ENCODE results near the gene TTLL6. TPM values are rescaled to one million over a fixed set of nuclear protein-coding genes. Genes with fewer than 3 reads are reported as not detected.
A peak's percentile ranks its signal among the peaks of the same experiment; 100 is the strongest.

TTLL6 gene
- total and polyA plus RNA-seq, 2 of the 8 experiments (the other 6 are each of a cell fraction or from before 2014, with no cell fraction given): 2.6 to 4.3 TPM

GRCh38 chr17:48814504-48814903 lies 2.5 kb downstream of the TTLL6 start:
- Histone ChIP-seq H3K14ac (ENCODE audit: insufficient read length) (no peak overlapping the region), H2AK5ac (ENCODE audit: low read depth, low read length) (no peak overlapping the region), H3K18ac (ENCODE audit: extremely low read depth, low read length) (no peak overlapping the region), H3K79me1 (ENCODE audit: low read depth, low read length) (no peaks in the 10 kb centered on the region), H4K8ac (ENCODE audit: extremely low read depth, insufficient read depth, low read length) (no peak overlapping the region), H2BK15ac (ENCODE audit: low read length) (no peak overlapping the region), H3K23me2 (ENCODE audit: low read depth, low read length) (peaks cover 3% of the 10 kb centered on the region; the same call in 1 of the 2 replicates), H3K4me2 (ENCODE audit: insufficient read depth in 1 of 2, low read depth in 2 of 2, low read length in 2 of 2) (no peak overlapping the region), H3K23ac (ENCODE audit: insufficient read length) (no peak overlapping the region), H2BK120ac (replicated peaks; ENCODE audit: low read depth, low read length) (no peak overlapping the region), H3K79me2 (ENCODE audit: control insufficient read depth in 1 of 2, insufficient read depth in 2 of 2, low read length in 2 of 2) (no peaks in the 10 kb centered on the region), H2BK20ac (ENCODE audit: low read length) (no peak overlapping the region), H3K27me3 (replicated peaks in 1 of 4; ENCODE audit: control insufficient read depth in 3 of 4, extremely low read depth in 1 of 4, insufficient read depth in 3 of 4, low read length in 3 of 4) (no peaks in the 10 kb centered on the region), H2BK12ac (ENCODE audit: low read depth, low read length) (no peak overlapping the region), H4K20me1 (replicated peaks in 1 of 2; ENCODE audit: control insufficient read depth in 1 of 2, insufficient read depth in 2 of 2, low read length in 2 of 2) (no peaks in the 10 kb centered on the region), H2BK5ac (ENCODE audit: low read depth, low read length) (no peak overlapping the region), H3K4ac (replicated peaks; ENCODE audit: insufficient read length, low read depth, low read length) (no peak overlapping the region), H3K9me3 (ENCODE audit: insufficient read depth in 2 of 2, low read depth in 1 of 2, low read length in 1 of 2) (no peaks in the 10 kb centered on the region), H3K56ac (replicated peaks; ENCODE audit: insufficient read length, low read depth, low read length) (no peak overlapping the region), H3K4me1 (replicated peaks in 1 of 4; ENCODE audit: control insufficient read depth in 3 of 4, insufficient read depth in 4 of 4, low read length in 3 of 4) (peaks cover 15 to 18% (median 17%) of the 10 kb centered on the region in 4 experiments), H3K9ac (replicated peaks in 1 of 4; ENCODE audit: extremely low read depth in 1 of 4, low read depth in 3 of 4, low read length in 3 of 4) (no peak overlapping the region), H4K5ac (ENCODE audit: insufficient read length, low read depth, low read length) (no peak overlapping the region), H4K91ac (replicated peaks; ENCODE audit: insufficient read length, low read length) (no peak overlapping the region), H3K27ac (ENCODE audit: low read depth, low read length) (no peak overlapping the region), H3K36me3 (ENCODE audit: control insufficient read depth in 2 of 4, insufficient read depth in 4 of 4, low read length in 3 of 4) (no peaks in the 10 kb centered on the region), H3K4me3 (ENCODE audit: extremely low read depth in 1 of 4, insufficient read depth in 2 of 4, low read depth in 3 of 4, low read length in 4 of 4) (no peak overlapping the region), H2AFZ (ENCODE audit: low read length) (no peak overlapping the region)
- 35% methylated on average over 7 of the region's 7 CpGs; no CpG with 5 or more reads in 1 of the 2 experiments for WGBS, 2 experiments (ENCODE audit: extremely low coverage in 1 of 2, insufficient coverage in 1 of 2, insufficient read length in 1 of 2, insufficient replicate concordance in 2 of 2, low coverage in 1 of 2, low lambda C conversion rate in 2 of 2, missing lambda C conversion rate in 1 of 2)
- FAIRE-seq: peak; percentile 88
- peak in 1 of 2 experiments; percentile 76 for DNase-seq (ENCODE audit: low read depth in 1 of 2, low spot score in 2 of 2)
- ChIA-PET CTCF (ENCODE audit: partially characterized antibody) (interaction anchor here (0.6 to 88.5 kb wide), 22 partner anchors 9 to 894 kb away, joined by 3 to 2590 read pairs (median 4); partner anchors contain the start of genes ATP5MC1, CALCOCO2, PRAC1 and PRAC2), POLR2A (ENCODE audit: partially characterized antibody) (interaction anchor here (1.1 to 1.6 kb wide), 2 partner anchors 65 to 136 kb away, joined by 3 to 5 read pairs; no protein-coding TSS in a partner anchor)
